Measurements from ENCODE around the gene ITGB6. TPM values are rescaled to one million over a fixed set of nuclear protein-coding genes. Genes with fewer than 3 reads are reported as not detected.

Gene ITGB6
- total and polyA plus RNA-seq, 2 donors (not counting 3 experiments of a cell fraction or from before 2014, with no cell fraction given): 0.03 TPM; not detected in 1

GRCh38 chr2:160169471-160169870 is 30.6 kb downstream of the ITGB6 start:
- no peaks in the 10 kb centered on the region for H3K27me3 ChIP-seq (ENCODE audit: control insufficient read depth in 2 of 2, insufficient read depth in 2 of 2, low read length in 2 of 2)
- TF ChIP-seq EZH2 (IDR thresholded peaks at IDR 0.05; ENCODE audit: borderline replicate concordance, low read depth, low read length, severe bottlenecking) (no peak), JUN (IDR thresholded peaks at IDR 0.05; ENCODE audit: borderline replicate concordance, insufficient read depth, insufficient read length, low read depth) (no peak), MYC (IDR thresholded peaks at IDR 0.05; ENCODE audit: low read depth, low read length) (no peak), POLR2A (IDR thresholded peaks at IDR 0.05; ENCODE audit: low read depth, low read length) (no peak), FOS (IDR thresholded peaks at IDR 0.05; ENCODE audit: borderline replicate concordance, insufficient read depth, low read length) (no peak), CTCF (IDR thresholded peaks at IDR 0.05; ENCODE audit: extremely low read depth in 1 of 2, insufficient read depth in 1 of 2, low read depth in 1 of 2, low read length in 2 of 2) (no peak), GATA2 (IDR thresholded peaks at IDR 0.05; ENCODE audit: insufficient read depth, insufficient read length, low read depth, low read length) (no peak), MAX (IDR thresholded peaks at IDR 0.05; ENCODE audit: insufficient read depth, insufficient read length) (no peak), POLR2AphosphoS5 (IDR thresholded peaks at IDR 0.05; ENCODE audit: insufficient read depth, low read depth, low read length) (no peak)
- H3K36me3 ChIP-seq (ENCODE audit: control insufficient read depth in 2 of 2, extremely low read depth in 1 of 2, insufficient read depth in 2 of 2, low read length in 2 of 2): no peaks in the 10 kb centered on the region
- no peaks in the 10 kb centered on the region for H3K4me1 ChIP-seq (ENCODE audit: control insufficient read depth, extremely low read depth, insufficient read depth, low read length)
- FAIRE-seq (no peak), DNase-seq (ENCODE audit: low read depth, low spot score) (no peak)
- H3K4me2 ChIP-seq (ENCODE audit: insufficient read depth, low read length): no peak overlapping the region
- dilution Hi-C loops (cut with MboI; ENCODE audit: extremely low pct_ligation_motif_present, low sequenced_read_pairs) (no loop called here), intact Hi-C loops (cut with micrococcal nuclease) (no loop called here)
- no peaks in the 10 kb centered on the region for H3K9me1 ChIP-seq (replicated peaks; ENCODE audit: control insufficient read depth, extremely low read depth, insufficient read depth, low read length)
- POLR2A ChIA-PET: no interaction called here
- H4K20me1 ChIP-seq (replicated peaks; ENCODE audit: control insufficient read depth, extremely low read depth, insufficient read depth, low read length): no peaks in the 10 kb centered on the region
- H2AFZ ChIP-seq (ENCODE audit: low read depth, low read length): no peak overlapping the region
- H3K79me2 ChIP-seq (ENCODE audit: control insufficient read depth, insufficient read depth, low read length): no peaks in the 10 kb centered on the region
- no peaks in the 10 kb centered on the region for H3K9me3 ChIP-seq (replicated peaks; ENCODE audit: control insufficient read depth, insufficient read depth, low read length)
- no TSS peak for BruUV-seq (replicated peaks)
- CTCF ChIA-PET: no interaction called here
- H3K4me3 ChIP-seq (replicated peaks in 1 of 3; ENCODE audit: insufficient read depth in 1 of 3, low read depth in 1 of 3, low read length in 3 of 3): no peak overlapping the region
- no peak overlapping the region for H3K9ac ChIP-seq (replicated peaks; ENCODE audit: extremely low read depth, insufficient read depth, low read length)
- no peak overlapping the region for H3K27ac ChIP-seq (ENCODE audit: insufficient read depth, low read depth, low read length)
